GM18507 (cell line): Measurements from ENCODE around the gene POP5.
"Not testable (repeated sequence)": the region's sequence is repeated elsewhere in the genome, so short reads cannot be mapped to it uniquely, and the experiment has no call there.

Experiments
- DNase-seq: peaks from one replicate; pipeline ENCODE4 v3.0.0; 2011; ENCODE audit warnings: low read depth; ENCODE audit not compliant: insufficient read length; ENCODE audit errors: extremely low spot score
- FAIRE-seq: peaks from 2 replicates; lab custom pipeline; 2011; peaks lifted over from hg19 to GRCh38; lab: Jason Lieb, UNC

POP5 gene

DNA sequence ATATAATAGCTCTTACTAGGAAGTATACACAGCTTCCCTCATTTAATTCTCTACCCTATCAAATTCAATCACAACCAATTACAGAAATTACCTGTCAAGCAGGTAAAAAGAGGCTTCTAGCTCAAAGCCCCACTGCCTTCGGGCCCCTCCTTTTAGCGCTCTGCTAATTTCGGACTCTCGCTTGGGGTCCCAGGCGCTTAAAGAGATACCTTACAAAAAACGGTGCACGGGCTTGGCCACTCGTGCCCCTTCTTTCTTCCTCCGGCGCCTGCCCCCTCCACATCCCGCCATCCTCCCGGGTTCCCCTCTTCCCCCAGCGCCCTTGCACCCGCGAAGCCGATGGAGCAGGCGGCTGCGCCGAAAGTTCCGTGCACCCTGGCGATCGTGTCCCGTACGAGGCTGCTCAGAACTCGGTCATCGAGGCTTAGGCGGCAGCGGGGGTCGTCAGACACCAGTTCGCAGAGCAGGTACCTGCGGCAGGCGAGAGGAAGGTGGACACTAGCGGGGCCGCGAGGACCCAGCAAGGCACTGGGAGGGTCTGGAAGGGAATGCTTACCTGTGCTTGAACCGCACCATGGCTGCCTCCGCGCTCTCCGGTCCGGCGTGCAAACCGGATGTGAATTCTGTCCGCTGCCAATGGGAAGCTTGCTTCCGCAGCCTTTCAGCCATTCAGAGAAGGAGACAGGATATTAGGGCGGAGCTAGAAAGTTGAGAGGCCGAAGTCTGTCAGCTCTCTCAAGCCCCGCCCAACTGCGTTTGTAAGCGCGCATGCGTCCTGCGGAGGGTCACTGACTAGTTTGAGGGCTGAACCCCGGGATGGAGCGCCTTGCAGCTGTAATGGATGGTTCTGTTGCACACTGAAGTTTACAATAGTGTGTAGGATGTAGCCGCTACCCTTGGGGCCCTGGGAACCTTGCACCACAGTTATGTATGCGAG is at the start of gene POP5:
Gene POP5 (minus strand): TSS at position 616 of the 937 bp plus-strand sequence. CDS start 40 bp downstream, at position 576.
- peak; percentile 97 for FAIRE-seq
- peak; percentile 85 for DNase-seq

GRCh38 chr12:120630104-120630892 is 49.1 kb upstream of the POP5 start:
- DNase-seq, result no peak
- no peak for FAIRE-seq

DNA sequence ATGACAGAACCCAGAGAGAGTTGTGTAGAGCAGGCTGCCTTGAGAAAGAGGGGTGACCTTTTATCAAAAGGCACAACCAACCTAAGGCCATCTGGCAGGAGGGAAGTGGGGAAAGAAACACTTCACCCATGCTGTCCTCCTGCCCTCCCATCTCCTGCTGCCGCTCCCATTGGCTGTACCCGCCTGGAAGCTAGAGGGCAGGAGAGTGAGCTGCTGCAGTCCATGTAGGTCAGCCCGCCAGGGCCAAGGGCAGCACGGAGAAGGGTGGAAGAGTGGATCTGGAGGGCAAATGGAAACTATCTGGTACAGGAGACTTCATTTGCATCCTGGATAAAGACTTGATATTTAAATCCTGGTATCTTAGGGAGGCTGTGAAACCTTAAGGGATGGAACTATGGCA is 47.7 kb upstream of the POP5 start:
- no peak for DNase-seq
- FAIRE-seq, result no peak

GRCh38 chr12:120625557-120626419 is 44.6 kb upstream of the POP5 start:
- no peak for FAIRE-seq
- peak; percentile 15 for DNase-seq

DNA sequence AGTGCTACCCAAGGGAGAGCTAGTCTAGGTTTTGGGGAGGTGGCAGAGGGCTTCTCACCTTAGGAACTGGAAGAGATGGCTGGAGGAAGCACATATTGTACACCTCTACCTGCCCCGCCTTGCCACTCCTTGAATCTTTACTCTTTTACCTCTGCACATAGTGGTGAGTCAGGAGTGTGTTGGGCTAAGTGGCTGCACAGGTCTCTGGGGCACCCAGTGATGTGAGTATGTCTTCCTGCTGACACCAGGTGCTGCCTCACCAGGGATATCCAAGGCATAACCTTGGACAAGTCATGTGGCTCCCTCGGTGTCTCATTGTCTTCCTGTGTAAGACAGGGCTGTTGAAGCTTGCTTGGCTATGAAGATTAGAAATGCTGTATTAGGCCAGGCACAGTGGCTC is 39.4 kb upstream of the POP5 start:
- DNase-seq (no peak), FAIRE-seq (no peak)

DNA sequence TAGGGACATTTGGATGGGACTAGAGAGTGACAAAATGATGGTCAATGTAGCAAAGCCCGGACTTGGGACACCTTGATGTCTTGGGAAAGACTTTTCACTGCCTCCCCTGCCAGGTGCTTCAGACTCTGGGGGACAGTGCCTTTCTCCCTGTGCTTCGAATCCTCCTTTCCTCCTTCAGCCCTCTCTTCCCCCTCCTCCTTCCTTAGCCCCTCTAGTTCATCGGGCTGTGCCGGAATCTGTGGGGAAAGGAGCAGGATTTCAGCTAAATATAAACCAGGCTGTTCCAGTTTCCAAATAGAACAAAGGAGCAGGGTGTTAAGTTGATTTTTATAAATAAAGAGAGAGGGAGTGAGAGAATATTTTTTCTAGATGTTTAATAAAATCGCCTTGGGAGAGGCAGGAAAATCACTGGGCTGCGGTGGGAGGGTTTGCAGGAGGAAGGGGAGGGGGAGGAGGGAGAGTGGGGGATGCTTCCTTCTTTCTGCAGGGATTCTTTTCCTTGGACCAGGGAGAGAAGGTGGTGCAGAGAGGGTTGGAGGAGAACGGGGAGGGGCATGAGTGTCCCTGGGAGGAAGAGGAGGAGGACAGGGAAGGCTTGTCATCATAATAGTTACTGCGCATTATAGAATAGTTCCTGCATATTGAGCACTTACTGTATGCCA is 37.9 kb upstream of the POP5 start:
- DNase-seq, result no peak
- FAIRE-seq, result no peak

DNA sequence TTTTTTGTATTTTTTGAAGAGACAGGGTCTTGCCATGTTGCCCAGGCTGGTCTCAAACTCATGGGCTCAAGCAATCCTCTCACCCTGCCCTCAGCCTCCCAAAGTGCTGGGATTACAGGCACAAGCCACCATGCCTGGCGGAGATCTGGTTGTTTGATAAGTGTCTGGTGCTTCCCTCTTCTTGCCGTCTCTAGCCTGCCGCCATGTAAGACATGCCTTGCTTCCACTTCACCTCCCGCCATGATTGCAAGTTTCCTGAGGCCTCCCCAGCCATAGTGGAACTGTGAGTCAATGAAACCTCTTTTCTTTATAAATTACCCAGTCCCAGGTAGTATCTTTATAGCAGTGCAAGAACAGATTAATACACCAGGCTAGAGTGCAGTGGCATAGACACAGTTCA is 36.6 kb upstream of the POP5 start:
- FAIRE-seq, DNase-seq: not testable (repeated sequence)

DNA sequence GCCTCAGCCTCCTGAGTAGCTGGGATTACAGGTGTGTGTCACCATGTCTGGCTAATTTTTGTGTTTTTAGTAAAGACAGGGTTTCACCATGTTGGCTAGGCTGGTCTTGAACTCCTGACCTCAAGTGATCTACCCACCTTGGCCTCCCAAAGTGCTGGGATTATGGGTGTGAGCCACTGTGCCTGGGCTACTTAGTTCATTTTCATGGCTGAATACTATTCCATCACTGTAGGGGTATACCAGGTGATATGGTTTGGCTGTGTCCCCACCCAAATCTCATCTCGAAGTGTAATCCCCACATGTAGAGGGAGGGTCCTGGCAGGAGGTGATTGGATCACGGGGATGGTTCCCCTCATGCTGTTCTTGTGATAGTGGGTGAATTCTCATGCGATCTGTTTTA is 36.0 kb upstream of the POP5 start:
- DNase-seq, FAIRE-seq: not testable (repeated sequence)

- DNase-seq, result no peak
- no peak for FAIRE-seq
Measured at GRCh38 chr12:120614848-120615247, 33.6 kb upstream of the POP5 start.

DNA sequence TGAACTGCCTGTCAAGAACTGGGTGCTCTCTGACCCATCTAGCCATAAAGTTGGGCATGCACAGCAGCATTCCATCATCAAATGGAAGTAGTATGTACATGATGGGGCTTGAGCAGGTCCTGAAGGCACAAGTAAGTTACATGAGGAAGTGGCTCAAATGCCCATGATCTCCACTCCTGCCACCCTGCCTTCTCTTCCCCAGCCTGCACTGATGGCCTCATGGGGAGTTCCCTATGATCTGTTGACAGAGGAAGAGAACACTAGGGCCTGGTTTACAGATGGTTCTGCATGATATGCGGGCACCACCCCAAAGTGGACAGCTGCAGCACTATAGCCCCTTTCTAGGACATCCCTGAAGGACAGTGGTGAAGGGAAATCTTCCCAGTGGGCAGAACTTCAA is 30.3 kb upstream of the POP5 start:
- not testable (repeated sequence) for DNase-seq, FAIRE-seq

DNA sequence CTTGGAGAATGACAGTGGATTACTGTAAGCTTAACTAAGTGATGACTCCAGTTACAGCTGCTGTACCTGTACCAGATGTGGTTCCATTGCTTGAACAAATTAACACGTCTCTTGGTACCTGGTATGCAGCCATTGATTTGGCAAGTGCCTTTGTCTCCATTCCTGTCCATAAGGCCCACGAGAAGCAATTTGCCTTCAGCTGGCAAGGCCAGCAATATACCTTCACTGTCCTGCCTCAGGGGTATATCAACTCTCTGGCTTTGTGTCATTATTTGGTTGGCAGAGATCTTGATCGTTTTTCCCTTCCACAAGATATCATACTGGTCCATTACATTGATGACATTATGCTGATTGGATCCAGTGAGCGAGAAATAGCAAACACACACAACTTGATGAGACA is 29.4 kb upstream of the POP5 start:
- FAIRE-seq, result no peak

DNA sequence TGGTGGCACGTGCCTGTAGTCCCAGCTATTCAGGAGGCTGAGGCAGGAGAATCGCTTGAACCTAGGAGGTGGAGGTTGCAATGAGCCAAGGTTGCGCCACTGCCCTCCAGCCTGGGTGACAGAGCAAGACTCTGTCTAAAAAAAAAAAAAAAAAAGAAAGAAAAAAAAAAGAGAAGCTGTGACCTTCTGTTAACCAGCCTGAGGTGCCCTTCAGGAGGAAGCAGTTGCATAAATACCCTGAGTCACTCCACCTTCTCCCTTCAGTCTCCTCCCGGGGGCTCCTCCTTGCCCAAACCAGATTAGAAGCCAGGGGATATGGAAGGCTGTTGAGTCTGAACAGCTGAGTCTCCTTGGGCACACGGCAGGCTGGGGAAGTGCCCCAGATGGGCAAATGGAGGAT is 21.2 kb upstream of the POP5 start:
- not testable (repeated sequence) for DNase-seq, FAIRE-seq

More for the DNA sequence above, 29.4 kb upstream of the POP5 start:
- no peak for DNase-seq

GRCh38 chr12:120599672-120600552 is 18.7 kb upstream of the POP5 start:
- DNase-seq (no peak), FAIRE-seq (no peak)

- FAIRE-seq (no peak), DNase-seq (no peak)
Measured at GRCh38 chr12:120598674-120599463, 17.7 kb upstream of the POP5 start.

DNA sequence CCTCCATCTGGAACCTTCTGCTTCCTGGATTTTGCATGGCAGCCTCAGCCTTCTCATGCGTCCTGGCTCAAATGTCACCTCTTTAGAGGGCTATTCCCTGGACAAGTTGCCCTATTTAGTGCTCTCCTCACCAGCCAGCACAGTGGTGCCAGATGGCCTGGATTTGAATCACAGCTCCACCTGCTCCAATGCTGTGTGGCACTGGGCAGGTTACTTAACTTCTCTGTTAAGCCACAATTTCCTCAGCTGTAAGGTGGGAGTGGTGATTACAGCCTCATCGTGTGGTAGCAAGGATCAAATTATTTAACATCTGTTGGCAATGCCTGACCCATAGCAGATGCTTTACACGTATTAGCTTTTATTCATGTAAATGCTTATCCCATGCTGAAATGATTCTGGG is 16.7 kb upstream of the POP5 start:
- DNase-seq, result no peak
- FAIRE-seq, result no peak

DNA sequence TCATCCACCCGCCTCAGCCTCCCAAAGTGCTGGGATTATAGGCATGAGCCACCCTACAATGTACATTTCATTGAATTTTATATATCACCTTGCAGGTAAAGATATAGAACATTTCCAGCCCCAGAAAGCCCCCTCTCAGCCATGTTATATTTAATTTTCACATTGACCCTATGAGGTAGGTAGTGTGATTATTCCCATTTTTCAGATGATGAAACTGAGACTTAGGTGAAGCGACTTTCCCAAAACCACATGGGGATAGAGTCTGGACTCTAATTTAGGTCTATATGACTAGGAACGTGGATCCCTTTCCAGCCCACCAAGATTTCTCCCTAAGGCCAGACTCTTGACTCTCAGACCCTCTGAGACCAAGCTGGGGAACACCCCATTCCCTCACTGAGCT is 15.7 kb upstream of the POP5 start:
- FAIRE-seq (no peak), DNase-seq (no peak)
